HG02852 (cell line): ENCODE results near the gene BCAS1.

ENCODE experiments used
- ATAC-seq: cut with Tn5 transposase; IDR thresholded peaks from one replicate; pipeline ENCODE4 v1.9.1; 2021; ENCODE audit warnings: mild to moderate bottlenecking, moderate library complexity; ENCODE audit not compliant: unreplicated experiment

Gene BCAS1

DNA sequence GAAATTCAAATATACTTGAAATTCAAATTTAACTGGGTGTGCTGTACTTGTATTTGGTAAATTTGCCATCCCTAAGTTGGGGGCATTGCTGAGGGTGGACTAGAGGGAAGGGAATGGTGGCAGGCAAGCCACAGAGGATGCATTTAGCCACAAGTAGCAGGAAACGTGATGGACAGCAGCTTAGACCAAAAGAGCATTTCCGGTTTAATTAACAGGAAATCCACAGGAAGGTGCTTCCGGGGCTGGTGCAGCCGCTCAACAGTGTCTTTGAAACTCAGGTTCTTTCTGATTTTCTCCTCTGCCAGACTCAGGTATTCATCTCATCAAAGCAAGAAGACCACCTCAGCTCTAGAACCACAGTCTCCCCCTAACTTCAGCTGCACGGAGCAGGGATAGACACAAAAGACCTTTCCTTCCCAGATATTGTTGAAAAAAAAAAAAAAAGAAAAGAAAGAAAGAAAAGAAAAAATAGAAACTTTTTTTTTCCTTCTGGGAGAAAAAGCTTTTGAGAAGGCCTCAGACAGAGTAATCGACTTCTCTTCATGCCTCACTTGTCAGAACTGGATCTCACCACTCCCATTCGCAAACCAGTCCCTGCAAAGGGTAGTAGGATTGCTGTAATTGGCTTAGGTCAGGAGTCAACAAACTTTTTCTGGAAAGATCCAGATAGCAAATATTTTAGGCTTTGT lies 8.0 kb upstream of the BCAS1 start:
- peak; percentile 68 for ATAC-seq

DNA sequence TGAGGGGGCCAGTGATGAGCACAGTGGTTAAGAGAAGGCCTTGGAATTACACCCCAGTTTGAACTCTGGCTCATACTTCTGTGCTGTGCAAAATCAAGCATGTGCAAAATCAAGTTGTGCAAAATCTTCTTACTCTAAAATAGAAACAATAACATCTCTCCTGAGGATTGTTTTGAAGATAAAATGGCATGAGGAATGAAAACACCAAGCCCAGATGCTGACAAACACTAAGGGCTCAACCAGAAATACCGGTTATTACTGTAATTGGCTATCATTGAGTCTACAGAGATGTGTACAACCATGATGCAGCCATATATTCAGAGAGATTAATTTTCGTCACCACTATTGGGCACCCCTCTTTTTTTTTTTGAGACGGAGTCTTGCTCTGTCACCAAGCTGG lies 5.9 kb upstream of the BCAS1 start:
- ATAC-seq: no peak

DNA sequence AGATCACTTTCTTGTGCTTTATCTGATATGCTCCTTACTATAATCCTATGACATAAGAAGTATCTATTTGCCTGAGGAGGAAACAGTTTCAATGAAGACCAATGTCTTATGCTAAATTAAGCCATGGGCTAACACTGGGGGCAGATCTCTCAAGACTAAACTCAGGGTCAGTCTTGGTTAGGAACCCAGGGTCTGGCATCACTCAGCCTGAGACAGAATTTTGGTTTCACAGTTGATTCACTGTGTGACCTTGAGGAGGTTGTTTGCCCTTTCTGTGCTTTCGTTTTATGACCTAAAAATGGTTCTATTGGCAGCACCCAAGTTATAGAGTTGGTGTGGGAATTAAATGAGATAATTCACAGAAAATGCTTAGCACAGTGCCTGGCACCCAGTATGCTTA lies 4.9 kb upstream of the BCAS1 start:
- ATAC-seq: no peak

DNA sequence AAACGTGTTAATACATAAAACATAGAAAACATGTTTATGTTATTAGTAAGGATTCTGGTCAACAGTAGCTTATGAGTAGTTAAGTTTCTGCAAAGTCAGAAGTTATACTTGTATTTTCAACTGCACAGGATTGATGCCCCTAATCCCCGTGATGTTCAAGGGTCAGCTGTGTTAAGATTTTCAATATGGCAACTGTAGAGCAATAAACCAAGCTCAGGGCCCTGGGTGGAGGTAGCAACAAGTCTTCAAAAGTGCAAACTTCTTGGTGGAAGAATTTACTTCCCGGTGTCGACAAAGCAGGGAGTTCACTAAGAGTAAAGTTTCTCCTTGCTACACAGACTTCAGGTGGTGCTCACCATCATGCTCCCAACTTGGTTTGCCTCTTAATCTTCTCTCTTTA lies 4.1 kb upstream of the BCAS1 start:
- ATAC-seq: no peak

DNA sequence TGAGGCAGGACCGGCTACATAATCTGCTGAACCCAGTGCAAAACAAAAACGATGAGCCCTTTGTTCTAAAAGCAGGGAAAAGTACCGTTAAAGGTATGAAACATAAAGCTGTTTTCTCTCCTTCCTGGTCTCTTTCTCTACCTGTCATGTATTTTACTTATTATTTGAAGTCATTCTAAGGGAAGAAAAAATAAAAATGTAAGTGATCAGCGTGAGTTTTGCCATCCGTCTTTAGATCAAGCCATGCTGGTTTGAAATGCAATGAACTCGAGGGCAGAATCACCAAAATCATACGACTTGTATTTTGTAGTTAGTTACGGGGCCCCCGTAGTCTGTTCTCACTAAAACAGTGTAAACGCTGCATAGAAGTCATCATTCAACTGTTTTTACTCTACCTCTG lies 2.9 kb upstream of the BCAS1 start:
- ATAC-seq: no peak

DNA sequence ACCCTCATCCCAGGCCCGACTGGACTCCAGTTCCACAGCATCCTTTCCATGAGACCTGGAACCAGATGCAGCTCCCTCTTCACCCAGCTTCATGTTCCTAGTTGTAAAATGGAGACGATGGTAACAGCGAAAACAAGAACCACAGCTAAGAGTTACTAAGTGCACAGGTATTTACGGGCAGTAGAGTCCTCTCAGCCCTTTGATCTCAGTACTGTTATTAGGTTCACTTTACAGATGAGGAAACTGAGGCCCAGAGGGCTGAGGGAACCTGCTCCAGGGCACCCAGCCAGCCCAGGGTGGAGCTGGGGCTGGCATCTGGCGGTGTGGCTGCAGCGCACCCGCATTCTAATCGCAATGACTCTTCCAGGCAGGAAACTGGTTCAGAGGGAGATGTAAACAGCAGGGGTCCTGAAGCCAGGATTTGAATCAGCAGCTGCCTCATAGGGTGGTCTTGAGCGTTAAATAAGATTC lies 858 bp downstream of the BCAS1 start:
- ATAC-seq: no peak

DNA sequence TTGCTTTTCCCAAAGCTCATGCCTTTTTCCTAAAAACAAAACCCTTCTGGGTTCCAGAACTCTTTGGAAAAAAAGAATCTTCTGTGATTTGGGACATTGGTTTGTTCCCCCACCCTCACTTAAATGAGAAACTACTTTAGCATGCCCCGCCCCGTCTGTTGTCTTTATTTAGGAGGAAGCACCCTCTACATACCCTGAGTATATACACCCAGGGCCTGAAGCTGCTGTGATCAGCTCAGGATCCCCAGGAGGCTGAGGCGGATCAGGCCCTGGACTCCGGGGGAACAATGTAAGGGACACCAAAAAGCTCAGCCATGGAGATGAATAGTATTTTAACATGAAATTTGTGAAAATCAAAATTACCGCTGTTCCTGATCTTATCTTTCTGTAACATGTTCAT lies 1.4 kb downstream of the BCAS1 start:
- no peak for ATAC-seq

DNA sequence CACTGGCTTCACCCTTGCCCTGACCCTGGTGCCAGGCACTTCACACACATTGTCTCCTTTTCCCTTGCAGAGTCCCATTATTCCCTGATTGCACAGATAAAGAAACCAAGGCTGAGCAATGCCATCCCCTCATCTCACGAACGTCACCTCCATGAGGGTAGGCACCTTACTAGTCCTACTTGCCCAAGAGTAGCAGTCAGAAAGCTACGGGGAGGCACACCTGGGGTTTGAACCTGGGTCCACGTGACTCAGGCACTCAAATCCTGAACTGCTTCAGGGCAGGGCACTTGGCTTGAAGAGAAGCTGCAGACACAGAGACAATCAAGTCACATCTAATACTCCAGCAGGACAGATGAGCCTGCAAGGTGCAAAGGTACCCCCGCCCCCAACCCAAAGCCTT lies 1.9 kb downstream of the BCAS1 start:
- ATAC-seq: no peak

DNA sequence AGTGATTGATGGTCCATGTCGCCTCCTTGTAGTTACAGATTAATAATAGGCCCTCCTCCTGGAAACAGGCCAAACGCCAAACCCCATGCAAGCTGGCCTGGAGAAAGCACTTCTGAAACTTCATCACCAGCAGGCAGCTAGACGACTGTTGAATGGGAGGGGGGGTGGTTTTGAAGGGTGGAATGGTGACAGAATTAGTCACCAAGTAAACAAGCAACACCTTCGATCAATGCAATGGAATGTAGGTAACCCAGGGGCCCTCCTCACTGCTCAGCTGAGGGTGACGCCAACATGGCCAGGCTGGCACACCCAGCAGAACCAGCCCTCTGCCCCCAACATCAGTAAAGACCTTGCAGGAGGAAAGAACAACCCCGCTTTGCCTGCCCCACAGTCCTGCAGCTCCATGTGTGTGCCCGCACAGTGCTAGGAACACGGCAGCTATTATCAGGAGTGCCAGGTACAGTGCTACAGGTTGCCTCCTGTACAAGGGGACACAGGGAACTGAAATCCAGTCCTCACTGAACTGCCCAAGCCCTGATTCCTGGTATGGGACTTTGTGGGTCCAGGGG lies 2.7 kb downstream of the BCAS1 start:
- peak; percentile 50 for ATAC-seq

DNA sequence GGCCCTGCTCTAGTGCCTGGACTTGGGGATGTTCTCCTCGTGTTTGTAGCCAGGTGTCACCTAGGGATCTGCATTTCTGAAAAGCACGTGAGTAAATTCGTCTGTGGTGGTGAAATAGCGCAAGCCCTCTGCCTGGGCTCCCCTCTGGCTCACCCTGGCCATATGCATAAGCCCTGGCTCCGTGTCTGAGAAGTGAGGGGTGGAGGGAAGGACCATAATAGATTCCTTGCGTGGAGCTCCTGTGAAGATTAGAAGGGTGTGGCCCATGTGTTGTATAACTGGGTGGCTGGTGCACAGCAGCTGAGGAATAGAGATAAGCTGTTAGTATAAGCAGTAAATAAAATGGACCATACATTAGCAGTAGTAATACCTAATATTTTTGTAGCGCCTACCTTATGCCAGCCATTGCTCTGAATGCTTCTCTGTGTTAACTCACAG lies 4.8 kb downstream of the BCAS1 start:
- ATAC-seq: no peak

DNA sequence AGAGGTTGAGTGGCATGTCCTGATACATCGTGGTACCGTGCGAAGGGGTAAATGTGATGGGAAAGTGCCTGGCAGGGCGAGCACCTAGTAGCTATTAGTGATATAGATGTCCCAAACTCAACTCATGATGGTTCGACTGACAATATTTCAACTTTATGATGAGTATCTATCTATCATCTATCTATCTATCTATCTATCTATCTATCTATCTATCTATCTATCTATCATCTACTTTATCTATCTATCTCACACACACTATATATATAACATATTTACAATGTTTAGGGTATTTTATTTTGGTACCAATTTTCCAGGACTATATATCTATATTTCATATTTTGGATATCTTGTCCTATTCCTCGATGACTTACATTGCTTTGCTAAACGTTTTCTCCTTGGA lies 5.5 kb downstream of the BCAS1 start:
- ATAC-seq: no peak

DNA sequence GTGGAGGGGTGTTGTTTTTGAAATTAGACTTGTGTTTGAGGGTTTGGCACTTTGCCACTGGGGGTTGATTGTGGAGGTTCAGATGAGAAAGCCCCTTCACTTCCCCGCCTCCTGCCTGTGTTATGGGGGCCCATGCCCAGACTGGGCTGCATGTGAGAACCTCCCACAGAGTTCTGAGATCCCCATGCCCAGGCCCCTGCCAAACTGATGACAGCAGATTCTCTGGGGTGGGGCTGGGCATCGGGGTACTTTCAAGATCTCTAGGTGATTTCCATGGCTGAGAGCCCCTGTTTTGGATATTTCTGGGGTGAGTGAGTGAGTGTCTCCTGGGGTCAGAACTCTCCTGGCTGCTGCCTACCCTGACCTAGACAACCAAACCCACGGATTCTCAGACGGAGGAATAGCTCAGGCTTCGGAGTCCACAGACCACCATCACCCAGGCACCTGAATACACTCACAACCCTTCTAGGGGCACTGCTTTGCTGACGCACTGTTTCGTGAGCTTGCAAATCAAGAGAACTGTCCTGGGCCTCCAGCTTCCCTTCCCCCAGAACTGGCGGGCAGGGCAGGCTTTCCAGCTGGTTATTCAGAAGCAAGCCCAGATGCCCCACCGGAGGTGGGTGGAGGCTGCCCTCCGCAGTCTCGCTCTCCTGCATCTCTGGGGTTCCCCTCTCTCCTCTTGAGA lies 6.3 kb downstream of the BCAS1 start:
- ATAC-seq: no peak

DNA sequence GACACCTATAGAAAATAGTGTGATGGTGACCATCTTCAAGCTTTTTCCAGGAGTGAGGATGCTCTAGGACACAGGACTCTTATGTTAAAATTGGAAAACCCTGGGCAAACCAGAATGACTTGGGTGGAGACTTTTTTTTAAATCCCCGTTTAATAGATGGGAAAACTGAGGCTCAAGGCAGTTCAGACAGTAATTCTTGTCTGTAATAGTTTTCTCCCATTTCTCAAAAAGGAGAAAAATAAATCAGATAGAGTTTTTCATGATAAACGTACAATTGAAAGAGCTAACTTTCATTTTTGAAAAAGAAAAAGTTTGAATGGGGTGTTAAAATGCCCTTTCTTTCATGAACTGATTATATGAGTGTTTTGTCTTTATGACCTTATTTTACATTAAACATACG lies 6.8 kb downstream of the BCAS1 start:
- no peak for ATAC-seq

DNA sequence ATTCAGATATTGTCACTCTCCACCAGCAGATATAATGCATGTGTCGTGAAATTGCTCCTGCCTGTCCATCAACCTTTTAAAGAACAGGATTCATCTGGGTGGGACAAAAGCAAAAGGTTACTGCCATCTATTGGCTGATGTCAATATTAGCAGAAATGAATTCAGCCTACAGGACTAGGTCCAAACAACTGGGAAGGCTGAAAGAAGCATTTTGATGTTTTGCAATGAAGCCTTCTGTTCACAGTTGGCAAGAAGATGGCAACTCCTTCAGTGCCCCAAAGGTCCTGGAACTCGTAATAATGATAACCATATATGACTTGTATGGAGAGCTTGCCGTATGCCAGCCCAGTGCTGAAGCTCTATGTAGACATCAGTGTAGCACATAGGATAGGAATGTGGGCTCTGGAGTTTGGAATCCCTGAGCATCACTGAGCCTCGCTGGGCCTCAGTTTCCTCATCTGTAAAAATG lies 7.5 kb downstream of the BCAS1 start:
- ATAC-seq: no peak

DNA sequence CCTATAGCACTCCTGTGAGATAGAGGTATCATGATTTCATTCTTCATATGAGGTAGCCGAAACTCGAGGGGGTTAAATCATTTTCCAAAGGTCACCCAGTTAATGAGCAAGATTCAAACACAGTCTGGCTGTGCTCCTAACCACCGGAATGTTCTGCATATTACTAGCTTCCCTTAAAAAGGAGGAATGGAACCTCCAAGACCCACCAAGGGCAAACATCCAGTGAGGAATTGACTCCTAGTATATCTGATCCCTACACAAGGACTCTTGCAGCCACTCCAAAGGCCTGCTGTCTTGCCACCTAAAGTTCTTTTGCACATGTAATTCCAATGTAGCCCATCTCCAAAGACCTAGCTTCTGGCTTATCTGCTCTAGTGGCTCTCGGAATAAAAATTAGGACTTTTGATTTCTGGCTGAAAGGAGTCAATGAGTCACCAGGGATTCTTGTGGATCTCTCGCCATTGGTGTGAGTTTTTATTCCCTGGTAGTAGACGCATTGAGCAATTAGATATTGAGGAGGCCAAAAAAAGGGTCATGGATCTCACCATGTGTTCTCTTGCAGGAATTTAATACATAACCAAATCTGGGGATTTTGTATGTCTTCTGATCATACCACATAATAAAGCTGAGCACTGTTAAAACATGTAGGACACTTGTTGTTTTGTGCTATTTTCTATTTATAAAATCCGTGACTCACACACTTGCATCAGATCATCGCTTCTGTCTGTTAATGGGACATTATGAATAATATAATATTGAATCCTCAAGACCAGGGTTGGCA lies 9.1 kb downstream of the BCAS1 start:
- ATAC-seq: no peak

DNA sequence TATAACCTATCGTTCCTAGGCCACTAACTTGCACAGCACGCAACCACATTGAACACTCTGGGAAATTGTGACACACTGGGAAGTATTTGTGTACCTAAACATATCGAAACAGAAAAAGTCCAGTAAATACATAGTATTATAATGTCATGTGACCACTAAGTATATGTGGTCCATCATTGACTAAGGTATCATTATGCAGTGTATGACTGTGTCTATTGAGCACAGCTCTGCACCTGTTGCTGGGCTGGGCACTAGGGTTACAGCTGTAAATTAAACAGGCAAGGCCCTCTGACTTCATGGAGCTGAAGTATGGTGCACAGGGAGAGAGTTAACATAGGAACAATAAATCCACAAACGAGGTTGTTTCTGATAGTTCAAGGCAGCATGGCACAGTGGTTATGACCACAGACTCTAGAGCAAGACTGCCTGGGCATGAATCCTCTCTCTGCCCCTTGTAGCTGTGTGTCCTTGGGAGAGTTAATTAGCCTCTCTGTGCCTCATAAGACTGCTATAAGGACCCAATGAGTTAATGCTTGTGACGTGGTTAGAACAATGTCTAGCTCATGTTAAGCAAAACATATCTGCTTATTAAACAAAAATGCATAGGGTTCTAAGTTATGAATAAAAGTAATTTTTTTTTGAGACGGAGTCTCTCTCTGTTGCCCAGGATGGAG lies 10.6 kb downstream of the BCAS1 start:
- ATAC-seq: no peak

DNA sequence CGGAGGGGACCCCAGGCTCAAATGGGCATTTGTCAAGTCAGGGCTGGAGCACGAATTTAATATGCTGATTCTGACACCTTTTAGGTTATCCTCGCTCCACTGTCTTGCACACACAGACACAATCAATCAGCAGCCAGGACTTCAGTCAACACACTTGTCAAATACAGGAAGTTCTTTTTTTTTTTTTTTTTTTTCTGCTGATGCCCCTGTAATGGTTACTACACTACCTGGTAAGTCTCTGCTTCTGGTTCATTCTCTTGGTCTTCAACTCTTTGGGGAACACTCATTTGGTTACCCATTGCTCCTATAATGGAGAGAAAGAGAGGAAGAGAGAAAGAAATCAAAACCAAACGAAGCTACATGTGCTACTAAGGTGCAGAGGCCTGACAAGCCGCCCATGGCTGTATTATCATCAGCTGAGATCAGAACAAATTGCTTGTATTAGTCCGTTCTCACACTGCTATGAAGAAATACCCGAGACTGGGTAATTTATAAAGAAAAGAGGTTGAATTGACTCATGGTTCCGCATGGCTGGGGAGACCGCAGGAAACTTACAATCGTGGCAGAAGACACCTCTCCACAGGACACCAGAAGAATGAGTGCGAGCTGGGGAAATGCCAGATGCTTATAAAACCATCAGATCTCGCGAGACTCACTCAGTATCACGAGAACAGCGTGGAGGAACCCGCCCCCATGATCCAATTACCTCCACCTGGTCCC lies 11.8 kb downstream of the BCAS1 start:
- ATAC-seq: peak; percentile 79

DNA sequence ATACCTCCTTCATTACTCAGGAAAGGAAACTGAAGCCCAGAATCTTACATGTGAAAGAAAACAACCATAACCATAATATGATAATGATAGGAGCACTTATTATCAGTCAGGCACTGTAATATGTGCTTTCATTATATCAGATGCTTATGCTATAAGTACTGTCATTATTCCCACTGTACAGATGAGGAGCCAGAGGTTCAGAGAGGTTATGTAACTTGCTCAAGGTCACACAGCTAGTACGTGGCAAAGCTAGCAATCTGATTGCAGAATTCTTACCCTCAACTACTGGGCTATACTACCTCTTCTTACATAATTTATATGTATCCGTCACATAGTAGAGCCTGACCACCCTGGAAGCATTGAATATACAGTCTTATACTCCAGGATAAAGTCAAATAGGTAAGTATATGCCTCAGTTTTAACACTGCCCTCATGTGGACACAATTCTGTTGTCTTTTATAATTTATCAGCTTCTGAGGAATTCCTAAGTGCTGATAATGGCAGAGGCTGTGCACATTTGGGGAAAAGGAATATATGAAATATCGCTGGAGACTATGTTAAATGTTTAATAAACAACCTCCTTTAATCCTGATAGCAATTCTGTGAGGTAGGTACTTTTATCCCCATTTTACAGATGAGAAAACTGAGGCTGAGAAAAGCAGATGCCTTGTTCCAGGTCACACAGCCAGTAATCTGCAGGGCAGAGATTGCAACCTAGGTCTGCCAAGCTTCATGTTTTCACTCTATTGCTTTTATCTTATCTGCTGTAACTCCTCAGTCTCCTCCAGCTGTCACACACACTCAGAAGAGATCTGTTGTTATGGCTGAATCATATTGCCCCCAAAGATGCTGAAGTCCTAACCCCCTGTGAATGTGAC lies 13.4 kb downstream of the BCAS1 start:
- no peak for ATAC-seq

DNA sequence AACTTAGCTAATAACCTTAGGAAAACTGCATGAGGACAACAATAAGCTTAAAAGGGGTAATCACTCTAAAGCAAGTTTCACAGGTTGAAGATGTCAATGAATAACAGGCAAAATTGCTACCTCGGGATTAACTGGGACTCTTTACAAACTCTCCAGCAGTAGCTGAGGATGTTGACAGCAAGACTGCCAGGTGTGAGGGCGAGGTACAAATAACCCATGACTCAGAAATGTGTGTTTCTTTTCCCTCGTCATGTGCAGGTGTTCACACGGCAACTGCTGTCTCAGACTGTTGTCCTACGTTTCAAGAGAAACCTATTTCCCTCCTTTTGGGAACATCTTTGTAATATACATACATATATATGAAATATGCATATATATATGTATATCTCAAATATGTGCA lies 15.9 kb downstream of the BCAS1 start:
- no peak for ATAC-seq
